AG04449 (cell line): Measurements from ENCODE around the gene CTDP1.

Experiments used
- CTCF ChIA-PET: fragments of 350-600 bp; formaldehyde crosslinking; extraction: SDS; loops from one replicate; lab custom pipeline; 2021; ENCODE audit warnings: antibody characterized with exemption; lab: Yijun Ruan, JAX
- POLR2A ChIA-PET: fragments of 400-600, 350-600 bp; formaldehyde crosslinking; extraction: SDS; loops from one replicate; lab custom pipeline; 2020; ENCODE audit warnings: antibody characterized with exemption, inconsistent platforms; lab: Yijun Ruan, JAX
- DNase-seq: peaks from one replicate; pipeline ENCODE4 v3.0.0-alpha.2; 2010; ENCODE audit warnings: low read depth, low spot score
- H3K4me3 ChIP-seq: 2 replicates; pipeline ENCODE4 v1.5.1; 2011; ENCODE audit warnings: low read depth, mild to moderate bottlenecking, control low read depth, low read length
- TF ChIP-seq, protein P1 (sequence below): IDR thresholded peaks from one replicate; pipeline ENCODE4 v1.5.1; 2011; ENCODE audit warnings: mild to moderate bottlenecking, moderate library complexity, low read length, control low read depth, inconsistent platforms; ENCODE audit not compliant: insufficient read depth; ENCODE audit errors: missing control alignments

CTDP1 gene

DNA sequence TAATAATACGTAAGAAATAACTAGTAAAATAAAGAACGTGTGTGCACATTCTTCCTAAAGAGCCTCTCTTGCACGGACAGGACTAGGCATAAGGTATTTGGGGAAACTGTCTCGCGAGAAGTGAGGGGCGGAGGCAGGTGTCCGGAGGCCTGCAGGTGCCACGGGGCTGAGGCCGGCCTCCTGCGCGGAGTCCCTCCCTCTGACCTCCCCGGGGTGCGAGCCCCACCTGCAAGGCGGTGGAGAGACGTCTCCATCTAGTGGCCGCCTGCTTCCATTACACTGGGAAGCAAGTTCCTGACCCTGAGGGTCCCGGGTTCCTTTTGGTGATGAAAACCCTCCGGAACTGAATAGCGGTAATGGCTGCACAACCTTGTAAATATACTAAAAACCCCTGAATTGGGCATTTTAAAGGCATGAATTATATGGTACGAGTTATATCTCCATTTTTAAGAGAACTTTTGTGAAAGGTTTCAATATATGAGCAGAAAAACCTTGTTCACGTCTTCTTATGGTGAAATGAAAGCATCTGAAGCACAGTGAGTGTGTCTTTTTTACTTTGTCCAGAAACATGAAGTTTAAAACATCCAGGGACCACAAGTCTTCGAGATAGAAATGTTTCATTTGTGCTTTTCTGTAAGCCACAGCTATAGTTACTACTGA lies 35.5 kb upstream of the CTDP1 start:
- ChIA-PET POLR2A (no interaction called here), CTCF (interaction anchor here (0.8 to 6.4 kb wide), 13 partner anchors 9 to 265 kb away, joined by 3 to 200 read pairs (median 4); no protein-coding TSS in a partner anchor)
- TF ChIP-seq, protein P1, sequence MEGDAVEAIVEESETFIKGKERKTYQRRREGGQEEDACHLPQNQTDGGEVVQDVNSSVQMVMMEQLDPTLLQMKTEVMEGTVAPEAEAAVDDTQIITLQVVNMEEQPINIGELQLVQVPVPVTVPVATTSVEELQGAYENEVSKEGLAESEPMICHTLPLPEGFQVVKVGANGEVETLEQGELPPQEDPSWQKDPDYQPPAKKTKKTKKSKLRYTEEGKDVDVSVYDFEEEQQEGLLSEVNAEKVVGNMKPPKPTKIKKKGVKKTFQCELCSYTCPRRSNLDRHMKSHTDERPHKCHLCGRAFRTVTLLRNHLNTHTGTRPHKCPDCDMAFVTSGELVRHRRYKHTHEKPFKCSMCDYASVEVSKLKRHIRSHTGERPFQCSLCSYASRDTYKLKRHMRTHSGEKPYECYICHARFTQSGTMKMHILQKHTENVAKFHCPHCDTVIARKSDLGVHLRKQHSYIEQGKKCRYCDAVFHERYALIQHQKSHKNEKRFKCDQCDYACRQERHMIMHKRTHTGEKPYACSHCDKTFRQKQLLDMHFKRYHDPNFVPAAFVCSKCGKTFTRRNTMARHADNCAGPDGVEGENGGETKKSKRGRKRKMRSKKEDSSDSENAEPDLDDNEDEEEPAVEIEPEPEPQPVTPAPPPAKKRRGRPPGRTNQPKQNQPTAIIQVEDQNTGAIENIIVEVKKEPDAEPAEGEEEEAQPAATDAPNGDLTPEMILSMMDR = peak; percentile 98

GRCh38 chr18:79644666-79645057 lies 34.9 kb upstream of the CTDP1 start:
- CTCF ChIA-PET = interaction anchor here (0.7 to 6.4 kb wide), 12 partner anchors 10 to 265 kb away, joined by 3 to 200 read pairs (median 4); no protein-coding TSS in a partner anchor
- no peak overlapping the region for H3K4me3 ChIP-seq
- DNase-seq = no peak
- POLR2A ChIA-PET = no interaction called here
- TF ChIP-seq, protein P1 = no peak

More for the DNA sequence above, 35.5 kb upstream of the CTDP1 start:
- DNase-seq = no peak
- H3K4me3 ChIP-seq = no peak overlapping the region

DNA sequence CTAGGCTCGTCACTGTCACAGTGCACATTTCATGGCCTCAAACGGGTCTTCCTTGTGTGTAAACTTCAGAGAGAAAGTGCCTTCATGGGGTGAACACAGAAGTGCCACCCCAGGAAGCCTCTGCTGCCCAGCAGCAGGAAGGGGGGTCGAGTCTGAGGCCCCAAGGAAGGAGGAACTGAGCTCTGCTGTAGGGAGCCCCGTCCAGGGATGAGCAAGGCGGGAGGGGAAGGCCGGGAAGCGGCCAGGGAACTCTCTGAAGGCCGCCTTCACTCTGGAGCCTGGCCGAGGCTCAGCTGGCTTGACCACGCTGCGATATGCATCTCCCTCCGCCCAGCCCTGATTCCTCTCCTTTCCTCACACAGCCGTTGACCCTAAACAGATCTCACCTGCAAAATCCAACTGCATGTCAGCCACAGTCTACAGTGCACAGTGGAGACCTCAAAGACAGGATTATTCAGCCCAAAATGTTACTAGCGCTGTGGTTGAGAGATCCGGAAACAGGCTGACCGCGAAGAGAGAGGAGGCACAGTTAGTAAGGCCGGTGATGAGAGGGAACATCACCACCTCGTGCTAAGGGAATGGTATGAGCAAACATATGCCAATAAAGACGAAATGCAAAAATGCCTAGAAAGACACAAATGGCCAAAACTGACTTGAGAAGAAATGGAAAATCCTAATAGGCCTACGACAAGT lies 34.2 kb upstream of the CTDP1 start:
- POLR2A ChIA-PET = no interaction called here
- TF ChIP-seq, protein P1 = no peak
- CTCF ChIA-PET = interaction anchor here (0.7 to 6.4 kb wide), 10 partner anchors 11 to 266 kb away, joined by 3 to 200 read pairs (median 5); no protein-coding TSS in a partner anchor
- H3K4me3 ChIP-seq = no peak overlapping the region
- no peak for DNase-seq

GRCh38 chr18:79647307-79647706 lies 32.3 kb upstream of the CTDP1 start:
- POLR2A ChIA-PET = no interaction called here
- DNase-seq = no peak
- CTCF ChIA-PET = interaction anchor here (0.9 to 6.4 kb wide), 2 partner anchors 13 to 268 kb away, joined by 3 to 200 read pairs; no protein-coding TSS in a partner anchor
- no peak overlapping the region for H3K4me3 ChIP-seq
- TF ChIP-seq, protein P1 = no peak

- no peak overlapping the region for H3K4me3 ChIP-seq
- ChIA-PET POLR2A (no interaction called here), CTCF (interaction anchor here (3.1 kb wide), 1 partner anchor 271 kb away, joined by 22 read pairs; no protein-coding TSS in a partner anchor)
- TF ChIP-seq, protein P1 = no peak
- DNase-seq = no peak
These were observed 28.6 kb upstream of the CTDP1 start for GRCh38 chr18:79650959-79651358.
